Activated naive CD4-positive, alpha-beta T cell treated with anti-CD3 and anti-CD28 coated beads, Interleukin-2, amount 50 U/mL, for 24 hours (primary cell): ENCODE measurements around the gene IRX3.
"Not testable (repeated sequence)": the region's sequence is repeated elsewhere in the genome, so short reads cannot be mapped to it uniquely, and the experiment has no call there.

Experiments used
- H3K27ac Mint-ChIP-seq: one replicate; pipeline ENCODE4 v1.8.0; 2021; ENCODE audit warnings: mild to moderate bottlenecking, mixed read lengths
- H3K27me3 Mint-ChIP-seq: one replicate; pipeline ENCODE4 v1.8.0; 2021; ENCODE audit warnings: mixed read lengths
- H3K36me3 Mint-ChIP-seq: one replicate; pipeline ENCODE4 v1.8.0; 2021; ENCODE audit warnings: mixed read lengths
- H3K4me1 Mint-ChIP-seq: one replicate; pipeline ENCODE4 v1.8.0; 2021; ENCODE audit warnings: mixed read lengths
- H3K4me3 Mint-ChIP-seq: one replicate; pipeline ENCODE4 v1.8.0; 2021; ENCODE audit warnings: mild to moderate bottlenecking, mixed read lengths
- H3K9me3 Mint-ChIP-seq: one replicate; pipeline ENCODE4 v1.8.0; 2021; ENCODE audit warnings: mixed read lengths

Gene IRX3

GRCh38 chr16:54266363-54266955, 20.1 kb downstream of the IRX3 start:
- Mint-ChIP-seq H3K27ac (no peak overlapping the region), H3K4me1 (no peaks in the 10 kb centered on the region), H3K4me3 (no peak overlapping the region), H3K27me3 (peaks cover 4% of the 10 kb centered on the region), H3K9me3 (no peaks in the 10 kb centered on the region), H3K36me3 (no peaks in the 10 kb centered on the region)

- no peak overlapping the region for H3K4me3 Mint-ChIP-seq
- peaks cover 3% of the 10 kb centered on the region for H3K27me3 Mint-ChIP-seq
- H3K9me3 Mint-ChIP-seq, result no peaks in the 10 kb centered on the region
- H3K27ac Mint-ChIP-seq, result no peak overlapping the region
- H3K4me1 Mint-ChIP-seq, result no peaks in the 10 kb centered on the region
- H3K36me3 Mint-ChIP-seq, result no peaks in the 10 kb centered on the region
Measured at GRCh38 chr16:54265575-54266107, 20.9 kb downstream of the IRX3 start.

- no peaks in the 10 kb centered on the region for H3K4me1 Mint-ChIP-seq
Measured at GRCh38 chr16:54253118-54253517, 33.5 kb downstream of the IRX3 start.

GRCh38 chr16:54248863-54249710, 37.5 kb downstream of the IRX3 start:
- Mint-ChIP-seq H3K4me3 (no peak overlapping the region), H3K27ac (no peak overlapping the region), H3K27me3 (no peaks in the 10 kb centered on the region), H3K9me3 (no peaks in the 10 kb centered on the region), H3K4me1 (no peaks in the 10 kb centered on the region), H3K36me3 (no peaks in the 10 kb centered on the region)

More at GRCh38 chr16:54253118-54253517, 33.5 kb downstream of the IRX3 start:
- Mint-ChIP-seq H3K4me3 (no peak overlapping the region), H3K27me3 (no peaks in the 10 kb centered on the region), H3K9me3 (no peaks in the 10 kb centered on the region), H3K27ac (no peak overlapping the region), H3K36me3 (no peaks in the 10 kb centered on the region)

GRCh38 chr16:54247705-54248104, 38.9 kb downstream of the IRX3 start:
- not testable (repeated sequence) for H3K4me1 Mint-ChIP-seq, H3K36me3 Mint-ChIP-seq, H3K4me3 Mint-ChIP-seq

GRCh38 chr16:54246454-54246821, 40.1 kb downstream of the IRX3 start:
- Mint-ChIP-seq H3K4me1 (no peaks in the 10 kb centered on the region), H3K27ac (no peak overlapping the region), H3K27me3 (no peaks in the 10 kb centered on the region), H3K36me3 (no peaks in the 10 kb centered on the region), H3K4me3 (no peak overlapping the region), H3K9me3 (no peaks in the 10 kb centered on the region)

More at GRCh38 chr16:54247705-54248104, 38.9 kb downstream of the IRX3 start:
- not testable (repeated sequence) for H3K27me3 Mint-ChIP-seq, H3K27ac Mint-ChIP-seq, H3K9me3 Mint-ChIP-seq

- no peak overlapping the region for H3K4me3 Mint-ChIP-seq
- no peaks in the 10 kb centered on the region for H3K27me3 Mint-ChIP-seq
- H3K4me1 Mint-ChIP-seq, result no peaks in the 10 kb centered on the region
Measured at GRCh38 chr16:54245788-54246453, 40.7 kb downstream of the IRX3 start.

GRCh38 chr16:54244061-54244886, 42.3 kb downstream of the IRX3 start:
- Mint-ChIP-seq H3K4me3 (no peak overlapping the region), H3K4me1 (no peaks in the 10 kb centered on the region), H3K27ac (no peak overlapping the region), H3K27me3 (no peaks in the 10 kb centered on the region), H3K9me3 (no peaks in the 10 kb centered on the region), H3K36me3 (no peaks in the 10 kb centered on the region)

More at GRCh38 chr16:54245788-54246453, 40.7 kb downstream of the IRX3 start:
- H3K36me3 Mint-ChIP-seq, result no peaks in the 10 kb centered on the region
- no peaks in the 10 kb centered on the region for H3K9me3 Mint-ChIP-seq
- no peak overlapping the region for H3K27ac Mint-ChIP-seq

- no peaks in the 10 kb centered on the region for H3K9me3 Mint-ChIP-seq
- no peak overlapping the region for H3K4me3 Mint-ChIP-seq
- no peaks in the 10 kb centered on the region for H3K36me3 Mint-ChIP-seq
- H3K27ac Mint-ChIP-seq, result no peak overlapping the region
- no peaks in the 10 kb centered on the region for H3K27me3 Mint-ChIP-seq
- no peaks in the 10 kb centered on the region for H3K4me1 Mint-ChIP-seq
Measured at GRCh38 chr16:54243202-54243601, 43.4 kb downstream of the IRX3 start.

GRCh38 chr16:54242199-54242598, 44.4 kb downstream of the IRX3 start:
- H3K4me1 Mint-ChIP-seq, result no peaks in the 10 kb centered on the region
- no peaks in the 10 kb centered on the region for H3K9me3 Mint-ChIP-seq
- no peak overlapping the region for H3K4me3 Mint-ChIP-seq
- H3K27ac Mint-ChIP-seq, result no peak overlapping the region
- no peaks in the 10 kb centered on the region for H3K36me3 Mint-ChIP-seq
- no peaks in the 10 kb centered on the region for H3K27me3 Mint-ChIP-seq

GRCh38 chr16:54241525-54241924, 45.1 kb downstream of the IRX3 start:
- H3K4me3 Mint-ChIP-seq, result no peak overlapping the region
- H3K36me3 Mint-ChIP-seq, result no peaks in the 10 kb centered on the region

GRCh38 chr16:54240271-54241129, 46.1 kb downstream of the IRX3 start:
- Mint-ChIP-seq H3K4me3 (no peak overlapping the region), H3K4me1 (no peaks in the 10 kb centered on the region), H3K36me3 (no peaks in the 10 kb centered on the region), H3K27ac (no peak overlapping the region), H3K9me3 (no peaks in the 10 kb centered on the region), H3K27me3 (peaks cover 2% of the 10 kb centered on the region)

More at GRCh38 chr16:54241525-54241924, 45.1 kb downstream of the IRX3 start:
- H3K27ac Mint-ChIP-seq, result no peak overlapping the region
- H3K4me1 Mint-ChIP-seq, result no peaks in the 10 kb centered on the region
- peaks cover 2% of the 10 kb centered on the region for H3K27me3 Mint-ChIP-seq
- H3K9me3 Mint-ChIP-seq, result no peaks in the 10 kb centered on the region

GRCh38 chr16:54239456-54239855, 47.1 kb downstream of the IRX3 start:
- H3K4me3 Mint-ChIP-seq, result no peak overlapping the region
- no peaks in the 10 kb centered on the region for H3K9me3 Mint-ChIP-seq
- H3K4me1 Mint-ChIP-seq, result no peaks in the 10 kb centered on the region
- H3K27ac Mint-ChIP-seq, result no peak overlapping the region
- H3K36me3 Mint-ChIP-seq, result no peaks in the 10 kb centered on the region
- peaks cover 2% of the 10 kb centered on the region for H3K27me3 Mint-ChIP-seq

- Mint-ChIP-seq H3K4me1 (no peaks in the 10 kb centered on the region), H3K36me3 (no peaks in the 10 kb centered on the region), H3K27me3 (peaks cover 3% of the 10 kb centered on the region), H3K4me3 (no peak overlapping the region), H3K9me3 (no peaks in the 10 kb centered on the region), H3K27ac (no peak overlapping the region)
Measured at GRCh38 chr16:54236773-54237172, 49.8 kb downstream of the IRX3 start.
